ENCODE measurements around the gene KDM5B. TPM values are rescaled to one million over a fixed set of nuclear protein-coding genes. Genes with fewer than 3 reads are reported as not detected.

KDM5B gene
- total RNA-seq, 2 experiments from 2014 or later, result 16.8 to 18.2 TPM

DNA sequence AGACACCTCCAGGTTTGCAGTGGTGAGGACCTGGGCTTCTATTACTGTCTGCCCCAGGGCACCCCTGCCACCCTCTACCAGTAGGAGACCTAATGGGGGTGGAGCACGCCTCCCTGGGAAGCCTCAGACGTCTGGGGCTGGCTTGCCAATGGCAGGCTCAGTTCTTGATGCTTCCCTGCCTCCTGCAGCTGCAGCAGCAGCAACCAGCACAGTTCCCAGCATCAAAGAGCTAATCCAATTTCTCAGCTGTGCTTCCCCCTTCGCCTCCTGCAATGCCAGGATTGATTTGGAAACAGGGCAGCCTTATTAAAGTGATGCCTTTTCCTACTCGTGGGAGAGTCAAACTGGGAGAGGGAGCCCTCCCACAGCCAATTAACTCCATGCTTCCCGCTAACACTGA lies 106.1 kb downstream of the KDM5B start:
- H3K27me3 Mint-ChIP-seq (ENCODE audit: low read depth), result peaks cover 30% of the 10 kb centered on the region
- H3K9me3 Mint-ChIP-seq, result no peaks in the 10 kb centered on the region
- CTCF ChIA-PET, result interaction anchor here (0.9 kb wide), 1 partner anchor 9 kb away, joined by 3 read pairs; no protein-coding TSS in a partner anchor
- no peaks in the 10 kb centered on the region for H3K36me3 Mint-ChIP-seq (ENCODE audit: low read depth)
- no peak overlapping the region for H3K27ac Mint-ChIP-seq
- intact Hi-C loops (cut with micrococcal nuclease), result no loop called here
- no peak for DNase-seq
- H3K4me1 Mint-ChIP-seq (ENCODE audit: low read depth), result no peaks in the 10 kb centered on the region
- H3K4me3 Mint-ChIP-seq, result no peak overlapping the region

DNA sequence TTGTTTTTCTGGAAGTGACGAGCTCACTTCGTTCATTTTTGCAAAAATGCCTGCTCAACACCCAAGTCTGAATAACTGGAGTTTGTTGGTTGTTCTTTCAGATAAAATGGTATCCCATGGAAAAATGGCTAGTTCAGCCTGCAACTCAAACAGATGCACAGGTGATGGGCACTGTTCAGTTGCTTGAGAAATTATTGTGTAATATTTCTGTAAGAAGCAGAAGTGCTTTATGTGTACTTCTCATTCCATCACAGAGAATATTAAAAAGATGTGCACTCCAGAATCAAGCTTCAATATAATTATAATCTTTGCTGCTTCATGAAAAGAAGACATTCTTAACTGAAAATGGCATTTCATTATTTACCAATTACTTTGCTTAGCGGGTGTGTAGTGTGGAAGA lies 107.0 kb downstream of the KDM5B start:
- Mint-ChIP-seq H3K9me3 (no peaks in the 10 kb centered on the region), H3K27ac (no peak overlapping the region), H3K27me3 (ENCODE audit: low read depth) (peaks cover 27% of the 10 kb centered on the region), H3K4me1 (ENCODE audit: low read depth) (no peaks in the 10 kb centered on the region), H3K36me3 (ENCODE audit: low read depth) (no peaks in the 10 kb centered on the region), H3K4me3 (no peak overlapping the region)
- no peak for DNase-seq
- CTCF ChIA-PET, result interaction anchor here (1.2 kb wide), 1 partner anchor 19 kb away, joined by 7 read pairs; no protein-coding TSS in a partner anchor
- intact Hi-C loops (cut with micrococcal nuclease), result no loop called here

DNA sequence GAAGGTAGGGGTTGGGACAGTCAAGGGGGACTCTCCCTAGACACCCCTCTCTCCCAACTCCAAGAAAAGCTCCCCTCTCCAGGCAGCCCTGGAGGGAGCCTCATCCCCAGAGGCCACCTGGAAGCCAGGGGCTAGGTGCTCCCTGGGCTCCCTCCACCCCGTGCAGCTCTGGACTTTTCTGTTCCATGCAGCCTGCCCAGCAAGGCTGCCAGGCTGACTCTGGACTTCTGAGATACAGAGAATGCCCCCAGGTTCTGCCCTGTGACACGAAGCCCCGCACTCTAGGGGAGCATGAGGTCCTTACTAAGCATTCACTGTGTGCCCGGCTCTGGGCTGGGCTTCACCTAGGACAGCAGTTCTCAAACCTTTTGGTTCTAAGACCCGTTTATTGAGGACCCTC lies 108.2 kb downstream of the KDM5B start:
- H3K4me3 Mint-ChIP-seq, result no peak overlapping the region
- peaks cover 29% of the 10 kb centered on the region for H3K27me3 Mint-ChIP-seq (ENCODE audit: low read depth)
- DNase-seq, result no peak
- intact Hi-C loops (cut with micrococcal nuclease), result no loop called here
- no peaks in the 10 kb centered on the region for H3K9me3 Mint-ChIP-seq
- no peaks in the 10 kb centered on the region for H3K4me1 Mint-ChIP-seq (ENCODE audit: low read depth)
- CTCF ChIA-PET, result interaction anchor here (1.2 kb wide), 1 partner anchor 20 kb away, joined by 7 read pairs; no protein-coding TSS in a partner anchor
- no peaks in the 10 kb centered on the region for H3K36me3 Mint-ChIP-seq (ENCODE audit: low read depth)
- no peak overlapping the region for H3K27ac Mint-ChIP-seq

DNA sequence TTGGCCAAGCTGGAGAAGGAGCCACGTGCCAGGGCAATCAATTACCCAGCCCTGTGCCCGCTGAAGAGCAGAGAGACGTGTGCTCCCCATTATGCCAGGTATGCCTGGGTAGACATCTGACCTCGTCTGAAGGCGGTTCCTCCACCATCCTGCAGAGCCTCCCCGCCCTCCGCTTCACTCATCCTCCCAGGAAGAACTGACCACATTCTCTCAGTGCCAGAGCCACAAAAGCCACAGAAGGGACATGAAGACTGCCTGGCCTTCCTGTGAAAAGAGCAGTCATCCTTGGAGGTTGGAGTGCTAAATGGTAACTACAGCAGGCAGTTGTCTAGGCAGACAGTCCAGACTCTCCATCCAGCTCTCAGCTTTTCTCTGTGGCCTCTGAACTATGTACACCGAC lies 109.9 kb downstream of the KDM5B start:
- Mint-ChIP-seq H3K27ac (no peak overlapping the region), H3K4me1 (ENCODE audit: low read depth) (no peaks in the 10 kb centered on the region), H3K36me3 (ENCODE audit: low read depth) (no peaks in the 10 kb centered on the region), H3K4me3 (no peak overlapping the region), H3K9me3 (no peaks in the 10 kb centered on the region), H3K27me3 (ENCODE audit: low read depth) (peaks cover 33% of the 10 kb centered on the region)
- CTCF ChIA-PET, result interaction anchor here (2.1 kb wide), 1 partner anchor 22 kb away, joined by 6 read pairs; no protein-coding TSS in a partner anchor
- intact Hi-C loops (cut with micrococcal nuclease), result no loop called here
- DNase-seq, result no peak

DNA sequence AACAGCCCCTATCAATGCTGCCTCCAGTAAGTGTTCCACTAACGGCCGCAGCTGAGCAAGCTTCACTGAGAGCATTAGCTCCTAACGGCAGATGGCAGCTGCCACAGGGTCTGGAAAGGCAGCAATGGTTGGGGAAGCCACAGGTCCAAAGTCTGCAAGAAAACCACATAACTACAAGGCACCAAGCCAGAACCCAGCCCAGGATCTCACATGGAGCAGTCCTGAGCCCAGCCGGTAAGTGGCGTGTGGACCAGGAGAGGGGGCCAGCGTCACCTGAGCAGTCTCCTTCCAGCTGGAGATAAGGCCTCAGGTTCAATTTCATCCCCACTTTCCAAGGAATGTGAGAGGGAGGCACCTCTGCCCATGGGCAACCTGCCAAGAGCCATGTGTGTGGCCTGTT lies 111.2 kb downstream of the KDM5B start:
- Mint-ChIP-seq H3K36me3 (ENCODE audit: low read depth) (no peaks in the 10 kb centered on the region), H3K4me3 (no peak overlapping the region), H3K27ac (no peak overlapping the region), H3K9me3 (peaks cover 3% of the 10 kb centered on the region), H3K4me1 (ENCODE audit: low read depth) (no peaks in the 10 kb centered on the region), H3K27me3 (ENCODE audit: low read depth) (peaks cover 37% of the 10 kb centered on the region)
- CTCF ChIA-PET, result interaction anchor here (2.1 kb wide), 1 partner anchor 23 kb away, joined by 6 read pairs; no protein-coding TSS in a partner anchor
- DNase-seq, result no peak
- intact Hi-C loops (cut with micrococcal nuclease), result no loop called here

DNA sequence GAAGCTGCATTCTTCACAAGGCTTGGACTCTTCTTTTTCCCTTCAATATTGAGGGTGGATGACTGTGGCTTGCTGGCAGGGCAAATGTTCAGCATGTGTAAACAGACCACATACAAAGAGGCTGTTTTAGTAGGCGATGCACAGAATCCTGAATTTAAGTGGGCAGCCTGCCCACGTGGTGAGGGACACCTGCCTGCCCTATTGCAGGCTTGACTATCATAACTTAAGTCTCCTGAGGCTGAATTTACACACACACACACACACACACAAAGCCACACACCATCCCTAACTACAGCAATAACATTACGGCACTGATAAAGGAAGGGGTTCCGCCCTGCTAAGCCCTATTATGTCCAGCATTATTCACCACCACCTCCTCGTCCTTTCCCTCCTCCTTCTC lies 113.9 kb downstream of the KDM5B start:
- intact Hi-C loops (cut with micrococcal nuclease), result no loop called here
- CTCF ChIA-PET, result no interaction called here
- no peak overlapping the region for H3K4me3 Mint-ChIP-seq
- H3K9me3 Mint-ChIP-seq, result peaks cover 3% of the 10 kb centered on the region
- no peak overlapping the region for H3K27ac Mint-ChIP-seq
- DNase-seq, result no peak
- peaks cover 52% of the 10 kb centered on the region for H3K27me3 Mint-ChIP-seq (ENCODE audit: low read depth)
- no peaks in the 10 kb centered on the region for H3K4me1 Mint-ChIP-seq (ENCODE audit: low read depth)
- no peaks in the 10 kb centered on the region for H3K36me3 Mint-ChIP-seq (ENCODE audit: low read depth)

DNA sequence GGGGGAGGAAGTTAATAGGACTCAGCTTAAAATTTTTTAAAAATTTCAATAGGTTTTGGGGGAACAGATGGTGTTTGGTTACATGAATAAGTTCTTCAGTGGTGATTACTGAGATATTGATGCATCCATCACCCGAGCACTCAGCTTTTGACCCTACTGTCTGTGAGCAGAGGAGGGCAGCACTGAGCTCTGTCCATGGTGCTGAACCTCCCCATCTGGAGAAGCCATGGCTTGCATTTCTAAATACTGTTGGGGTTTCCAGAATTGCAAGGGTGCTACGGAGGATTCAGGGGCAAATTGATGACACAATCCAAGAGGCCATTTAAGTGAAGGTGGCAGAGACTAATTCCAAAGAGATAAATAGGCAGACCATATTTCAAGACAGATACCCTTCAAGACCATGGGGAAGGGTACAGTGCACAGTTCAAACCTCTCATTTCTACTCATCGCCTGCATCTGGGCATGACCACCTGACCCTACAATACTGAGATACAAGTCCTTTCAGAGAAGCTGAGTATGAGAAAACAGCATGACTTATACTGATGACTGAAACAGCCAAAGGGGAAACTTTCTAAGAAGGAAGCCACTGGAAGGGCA lies 115.2 kb downstream of the KDM5B start:
- CTCF ChIA-PET, result interaction anchor here (0.7 to 1.8 kb wide), 4 partner anchors 9 to 347 kb away, joined by 3 to 7 read pairs (median 5); no protein-coding TSS in a partner anchor
- H3K36me3 Mint-ChIP-seq (ENCODE audit: low read depth), result no peaks in the 10 kb centered on the region
- no peak overlapping the region for H3K27ac Mint-ChIP-seq
- intact Hi-C loops (cut with micrococcal nuclease), result no loop called here
- H3K9me3 Mint-ChIP-seq, result peaks cover 3% of the 10 kb centered on the region
- no peaks in the 10 kb centered on the region for H3K4me1 Mint-ChIP-seq (ENCODE audit: low read depth)
- H3K27me3 Mint-ChIP-seq (ENCODE audit: low read depth), result peaks cover 57% of the 10 kb centered on the region
- peak; percentile 83 for DNase-seq
- H3K4me3 Mint-ChIP-seq, result no peak overlapping the region

DNA sequence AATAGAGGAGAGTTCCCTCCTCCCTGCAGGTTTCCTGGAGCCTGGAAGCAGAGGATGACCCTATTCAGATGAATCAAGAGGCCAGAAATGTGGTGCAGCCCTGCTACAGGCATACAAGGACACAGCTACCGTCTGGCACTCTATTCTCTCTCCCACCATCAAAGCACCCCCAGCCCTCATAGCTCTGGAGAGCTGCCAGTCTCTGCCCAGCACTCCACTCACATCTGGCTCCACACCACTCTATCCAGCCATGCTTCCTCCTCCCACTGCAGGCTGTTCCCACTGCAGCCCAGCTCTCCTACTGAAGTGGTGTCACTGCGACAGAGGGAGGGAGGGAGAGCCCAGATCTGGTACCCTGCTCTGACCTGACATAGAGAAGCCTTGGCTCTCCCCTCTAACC lies 116.4 kb downstream of the KDM5B start:
- H3K27me3 Mint-ChIP-seq (ENCODE audit: low read depth), result peaks cover 60% of the 10 kb centered on the region
- no peak overlapping the region for H3K27ac Mint-ChIP-seq
- no peak for DNase-seq
- CTCF ChIA-PET, result interaction anchor here (0.6 to 1.8 kb wide), 2 partner anchors 28 kb away, joined by 3 to 7 read pairs; no protein-coding TSS in a partner anchor
- H3K36me3 Mint-ChIP-seq (ENCODE audit: low read depth), result no peaks in the 10 kb centered on the region
- H3K9me3 Mint-ChIP-seq, result peaks cover 3% of the 10 kb centered on the region
- H3K4me1 Mint-ChIP-seq (ENCODE audit: low read depth), result no peaks in the 10 kb centered on the region
- H3K4me3 Mint-ChIP-seq, result no peak overlapping the region
- intact Hi-C loops (cut with micrococcal nuclease), result no loop called here

DNA sequence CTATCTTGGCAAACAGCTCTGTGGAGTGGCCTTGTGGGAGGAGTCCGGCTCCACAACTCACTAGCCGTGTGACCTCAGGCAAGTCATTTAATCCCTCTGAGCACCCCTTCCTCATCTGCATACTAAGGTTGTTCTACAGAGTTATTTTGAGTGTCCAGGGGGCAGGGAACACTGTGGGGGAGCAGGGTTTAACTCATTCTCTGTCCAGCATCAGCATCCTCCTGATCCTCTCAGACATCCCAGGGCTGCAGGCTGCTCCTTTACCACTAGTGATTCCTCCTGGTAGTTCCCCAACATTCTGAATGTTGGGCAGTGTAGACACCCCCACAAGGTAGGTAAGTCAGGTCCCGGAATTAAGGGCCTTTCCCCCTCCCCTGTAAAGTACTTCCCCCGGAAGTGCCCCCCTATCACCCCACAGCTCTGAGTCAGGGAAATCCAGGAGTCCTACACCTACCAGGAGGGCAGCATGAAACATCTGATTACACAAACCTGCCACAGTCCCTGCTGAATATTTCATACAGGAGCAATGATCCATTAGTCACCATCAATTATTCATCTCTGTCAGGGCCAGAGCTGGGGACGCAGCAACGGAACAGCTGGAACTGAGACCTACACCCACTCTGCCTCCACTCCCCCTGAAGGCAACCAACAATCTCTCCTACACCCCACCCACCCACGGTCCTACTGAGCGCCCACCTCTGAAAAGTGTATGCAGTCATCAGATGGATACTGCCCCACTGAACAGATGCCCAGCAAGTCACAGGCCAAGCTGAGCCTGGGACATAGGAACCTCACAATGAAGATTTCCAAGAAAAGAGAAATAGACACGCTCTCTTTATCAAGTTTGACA lies 118.5 kb downstream of the KDM5B start:
- Mint-ChIP-seq H3K27ac (no peak overlapping the region), H3K4me3 (no peak overlapping the region), H3K4me1 (ENCODE audit: low read depth) (no peaks in the 10 kb centered on the region), H3K36me3 (ENCODE audit: low read depth) (no peaks in the 10 kb centered on the region), H3K9me3 (peaks cover 3% of the 10 kb centered on the region), H3K27me3 (ENCODE audit: low read depth) (peaks cover 47% of the 10 kb centered on the region)
- DNase-seq, result no peak
- intact Hi-C loops (cut with micrococcal nuclease), result no loop called here
- CTCF ChIA-PET, result no interaction called here

DNA sequence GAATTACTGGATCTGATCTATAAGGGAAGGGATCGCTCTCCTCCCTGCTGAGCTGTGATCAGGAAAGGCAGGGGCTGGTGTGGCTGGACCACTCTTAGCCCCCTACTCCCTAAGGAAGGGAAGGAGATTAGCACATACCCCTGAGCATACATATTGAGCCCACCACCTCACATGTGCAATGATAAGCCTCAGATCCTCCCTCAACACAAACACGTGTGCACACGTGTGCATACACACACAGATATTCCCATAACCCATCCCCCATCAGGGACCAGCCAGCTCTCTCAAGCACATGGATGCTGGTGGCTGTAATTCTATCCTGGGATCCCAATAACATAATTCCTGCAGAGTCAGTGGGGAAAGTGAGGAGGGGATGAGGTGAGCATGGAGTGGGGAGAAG lies 119.1 kb downstream of the KDM5B start:
- H3K27me3 Mint-ChIP-seq (ENCODE audit: low read depth), result peaks cover 43% of the 10 kb centered on the region
- H3K4me3 Mint-ChIP-seq, result no peak overlapping the region
- CTCF ChIA-PET, result no interaction called here
- H3K9me3 Mint-ChIP-seq, result peaks cover 3% of the 10 kb centered on the region
- intact Hi-C loops (cut with micrococcal nuclease), result no loop called here
- no peak overlapping the region for H3K27ac Mint-ChIP-seq
- H3K4me1 Mint-ChIP-seq (ENCODE audit: low read depth), result no peaks in the 10 kb centered on the region
- no peaks in the 10 kb centered on the region for H3K36me3 Mint-ChIP-seq (ENCODE audit: low read depth)
- no peak for DNase-seq

DNA sequence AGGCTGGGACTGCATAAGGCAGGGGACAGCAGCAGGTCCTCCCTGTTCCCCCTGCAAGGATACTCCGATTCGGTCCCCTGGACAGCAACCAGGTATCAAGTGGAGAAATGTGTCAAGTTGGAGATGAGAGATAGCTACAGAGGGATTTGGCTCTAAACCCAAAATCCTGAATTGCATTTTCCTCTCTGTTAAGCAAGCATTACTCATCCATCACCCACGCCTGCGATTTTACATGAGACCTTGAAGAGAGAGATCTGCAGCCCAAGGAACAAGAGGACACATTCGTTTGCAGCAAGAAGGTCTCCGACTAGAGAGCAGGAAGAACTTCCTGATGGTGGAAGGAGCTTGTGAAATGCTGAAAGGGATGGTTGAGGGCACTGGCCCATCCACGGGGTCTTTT lies 119.8 kb downstream of the KDM5B start:
- peaks cover 3% of the 10 kb centered on the region for H3K9me3 Mint-ChIP-seq
- intact Hi-C loops (cut with micrococcal nuclease), result no loop called here
- H3K4me1 Mint-ChIP-seq (ENCODE audit: low read depth), result no peaks in the 10 kb centered on the region
- H3K27me3 Mint-ChIP-seq (ENCODE audit: low read depth), result peaks cover 39% of the 10 kb centered on the region
- CTCF ChIA-PET, result no interaction called here
- H3K27ac Mint-ChIP-seq, result no peak overlapping the region
- H3K4me3 Mint-ChIP-seq, result no peak overlapping the region
- no peak for DNase-seq
- H3K36me3 Mint-ChIP-seq (ENCODE audit: low read depth), result no peaks in the 10 kb centered on the region

DNA sequence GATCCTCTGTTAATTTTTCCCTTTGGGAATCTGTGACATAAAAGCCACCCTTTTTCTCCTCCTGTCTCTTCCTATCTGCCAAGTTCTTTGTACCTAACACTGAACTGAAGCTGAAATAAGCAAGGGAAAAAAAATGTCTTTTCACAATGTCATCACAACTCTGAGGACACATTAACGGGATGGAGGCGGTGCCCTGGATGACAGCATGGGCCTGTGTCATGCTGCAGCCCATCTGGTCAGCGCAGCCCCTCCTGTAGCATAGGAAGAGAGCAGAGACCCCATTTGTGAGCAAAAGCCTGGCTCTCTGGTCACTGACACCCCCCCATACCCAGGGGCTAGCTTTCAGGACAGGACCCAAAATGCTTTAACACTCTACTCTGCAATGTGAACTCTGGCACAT lies 120.4 kb downstream of the KDM5B start:
- no peak for DNase-seq
- Mint-ChIP-seq H3K4me3 (no peak overlapping the region), H3K27me3 (ENCODE audit: low read depth) (peaks cover 35% of the 10 kb centered on the region), H3K4me1 (ENCODE audit: low read depth) (no peaks in the 10 kb centered on the region), H3K27ac (no peak overlapping the region), H3K36me3 (ENCODE audit: low read depth) (no peaks in the 10 kb centered on the region), H3K9me3 (no peaks in the 10 kb centered on the region)
- intact Hi-C loops (cut with micrococcal nuclease), result no loop called here
- CTCF ChIA-PET, result interaction anchor here (0.6 kb wide), 1 partner anchor 60 kb away, joined by 3 read pairs; no protein-coding TSS in a partner anchor
